SK-MEL-5 (cell line): ENCODE measurements around the gene AMOTL1. TPM values are rescaled to one million over a fixed set of nuclear protein-coding genes. Genes with fewer than 3 reads are reported as not detected.

Source experiments
- DNase-seq: peaks from one replicate; pipeline ENCODE4 v3.0.0-alpha.2; 2016; ENCODE audit warnings: low read depth, low spot score
- in situ Hi-C: cut with HindIII; loops from 2 replicates; pipeline ENCODE4 v1.10.0; 2016; ENCODE audit warnings: low sequenced_read_pairs, high pct_unique_total_duplicates, low pct_unique_long_range_greater_than_20kb
- total RNA-seq: library from RNA; depleted of rRNA; stranded (reverse); fragments of >200 nt; shearing (Covaris generic); gene quantifications from 2 replicates; pipeline ENCODE4 v1.2.3, GENCODE V29; 2014

Gene AMOTL1
- total RNA-seq, 1 experiment from 2014 or later: 12.0 TPM

DNA sequence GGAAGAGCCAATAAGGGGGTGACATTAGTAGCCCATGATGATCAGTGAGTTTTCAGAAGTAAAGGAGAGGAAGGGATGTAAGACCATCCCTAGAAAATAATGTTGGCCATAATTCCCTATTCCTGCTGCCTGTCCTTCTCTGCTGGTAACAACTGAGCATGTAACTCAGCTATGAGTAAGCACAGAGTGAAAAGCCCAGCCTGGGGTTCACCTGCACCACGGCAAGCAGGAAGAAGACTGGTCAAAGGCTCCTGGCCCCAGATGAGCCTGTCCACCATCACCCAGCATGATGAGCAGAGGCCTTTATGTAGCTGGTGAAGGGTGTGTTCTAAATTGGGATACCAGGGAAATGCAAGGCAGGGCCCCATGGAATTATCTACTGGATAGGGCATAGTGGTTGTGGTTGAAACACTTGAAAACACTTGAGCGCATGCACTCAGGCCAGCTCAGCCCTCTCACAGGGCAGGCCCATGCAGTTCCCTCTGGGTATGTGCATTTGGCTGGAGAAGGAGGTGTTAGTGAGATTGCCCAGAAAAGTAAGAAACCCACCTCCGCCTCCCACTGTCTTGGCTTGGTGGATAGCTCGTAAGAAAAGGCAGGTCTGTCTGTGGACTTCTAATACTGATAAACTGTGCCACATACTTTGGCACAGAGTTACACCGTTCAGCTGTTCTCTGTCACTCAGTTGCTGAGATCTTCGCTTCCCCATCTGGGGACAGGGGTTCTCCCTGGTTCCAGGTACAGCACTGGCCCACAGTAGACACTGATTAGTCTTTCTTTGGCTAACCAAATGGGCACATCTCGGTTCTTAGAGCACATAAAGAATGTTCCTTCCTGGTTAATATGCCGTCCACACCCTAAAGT is 86.8 kb downstream of the AMOTL1 start:
- in situ Hi-C loops: no loop called here
- no peak for DNase-seq

DNA sequence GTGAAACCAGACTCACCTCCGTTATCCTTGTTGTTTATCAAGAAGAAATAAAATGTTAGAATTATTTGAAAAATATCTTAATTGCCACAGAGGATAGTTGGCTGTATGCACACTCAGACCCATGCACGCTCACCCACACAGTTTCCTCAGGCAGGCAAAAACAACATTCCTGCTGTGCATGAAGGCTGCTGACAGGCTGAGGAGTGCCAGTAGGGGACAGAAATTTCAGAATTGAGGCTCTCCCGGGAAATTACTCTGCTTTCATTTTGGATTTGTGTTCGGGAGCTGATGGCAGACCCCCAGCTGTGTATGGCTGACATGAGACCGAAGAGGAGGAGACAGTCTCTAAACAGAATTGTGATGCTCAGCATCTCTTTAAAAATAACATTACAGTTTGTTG is 87.5 kb downstream of the AMOTL1 start:
- in situ Hi-C loops: no loop called here
- no peak for DNase-seq

DNA sequence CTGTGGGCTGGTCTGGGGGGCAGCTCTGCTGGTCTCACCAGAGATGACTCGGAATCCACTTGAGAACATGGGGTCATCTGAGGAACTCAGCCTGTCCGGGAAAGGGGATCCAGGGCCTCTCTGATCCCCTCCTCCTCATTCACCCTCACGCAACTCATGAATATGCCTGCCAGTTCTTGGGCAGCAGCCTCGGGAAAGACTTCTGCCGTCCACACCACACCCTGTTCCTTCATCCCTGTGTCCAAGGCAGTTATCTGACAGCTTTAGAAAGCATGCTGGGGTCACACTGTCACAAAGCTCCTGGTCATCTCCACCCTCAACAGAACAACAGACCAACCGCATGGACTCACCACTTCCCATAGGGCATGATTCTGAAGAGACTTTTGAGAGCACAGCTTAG is 88.3 kb downstream of the AMOTL1 start:
- DNase-seq: no peak
- in situ Hi-C loops: no loop called here

DNA sequence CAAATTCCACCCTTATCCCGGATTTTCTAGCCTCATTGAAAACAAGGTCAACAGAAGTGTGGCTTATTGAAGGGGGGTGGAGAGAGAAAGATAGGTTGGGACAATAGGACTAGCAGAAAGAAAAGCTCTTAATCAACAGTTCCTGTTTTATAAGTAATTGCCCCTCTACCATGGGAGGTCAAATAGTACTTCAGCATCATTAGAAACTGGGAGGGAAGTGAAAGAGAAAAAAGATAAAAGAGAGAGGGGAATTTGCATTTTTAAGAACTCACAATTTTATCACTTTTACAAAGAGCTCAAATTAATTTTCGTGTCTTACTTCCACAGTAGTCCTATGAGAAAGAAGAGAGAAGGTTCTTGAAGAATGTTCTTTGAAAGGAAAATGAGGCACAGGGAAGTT is 89.2 kb downstream of the AMOTL1 start:
- DNase-seq: no peak
- in situ Hi-C loops: no loop called here

DNA sequence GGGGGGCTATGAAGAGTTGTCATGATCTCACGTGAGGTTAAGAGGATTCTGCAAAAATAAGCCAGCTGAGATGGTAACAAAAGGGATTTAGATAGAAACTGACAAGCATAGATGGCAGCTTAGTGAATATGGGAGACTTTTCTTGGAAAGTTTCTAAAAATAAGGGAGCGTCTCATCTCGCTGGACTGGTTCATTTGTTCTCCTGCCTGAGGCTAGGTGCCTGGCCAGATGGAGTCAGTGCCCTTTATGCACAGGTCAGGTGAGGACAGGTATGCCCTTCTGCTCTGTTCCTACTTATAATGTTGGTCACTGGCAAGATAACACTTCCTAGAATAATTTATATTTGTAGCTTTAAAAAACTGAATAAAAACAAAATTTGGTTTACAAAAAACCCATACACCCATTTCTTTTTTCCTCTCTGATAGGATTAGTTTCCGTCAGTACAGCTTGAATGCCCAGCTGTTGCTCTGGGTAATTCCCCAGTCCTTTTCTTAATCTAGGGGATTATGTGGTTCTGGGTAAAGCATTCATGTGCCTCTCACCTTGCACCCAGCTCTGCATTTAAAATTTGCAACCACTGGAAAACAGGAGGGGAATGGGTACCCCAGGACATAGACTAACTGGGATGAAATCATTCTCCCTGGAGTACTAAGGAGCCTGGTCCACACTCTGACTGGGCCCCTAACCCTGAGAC is 90.0 kb downstream of the AMOTL1 start:
- in situ Hi-C loops: no loop called here
- DNase-seq: no peak

DNA sequence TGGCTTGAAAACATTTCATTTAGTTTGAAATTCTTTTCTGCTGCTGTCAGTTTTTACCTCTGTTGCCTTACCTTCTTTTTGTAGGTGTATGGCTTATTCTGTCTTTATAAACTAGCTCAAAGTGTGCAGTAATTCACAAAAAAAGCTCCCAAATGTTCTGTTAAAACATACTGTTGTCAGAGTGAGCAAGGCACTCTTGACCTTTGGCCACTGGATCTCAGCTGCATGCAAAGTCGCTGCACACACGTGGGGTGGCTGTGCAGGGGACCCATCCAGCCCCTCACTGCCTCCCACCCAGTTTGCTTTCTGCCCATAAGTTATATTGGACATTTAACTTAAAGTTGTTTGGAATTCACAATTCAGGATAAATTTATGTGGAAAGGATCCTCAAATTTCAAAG is 92.2 kb downstream of the AMOTL1 start:
- in situ Hi-C loops: no loop called here

DNA sequence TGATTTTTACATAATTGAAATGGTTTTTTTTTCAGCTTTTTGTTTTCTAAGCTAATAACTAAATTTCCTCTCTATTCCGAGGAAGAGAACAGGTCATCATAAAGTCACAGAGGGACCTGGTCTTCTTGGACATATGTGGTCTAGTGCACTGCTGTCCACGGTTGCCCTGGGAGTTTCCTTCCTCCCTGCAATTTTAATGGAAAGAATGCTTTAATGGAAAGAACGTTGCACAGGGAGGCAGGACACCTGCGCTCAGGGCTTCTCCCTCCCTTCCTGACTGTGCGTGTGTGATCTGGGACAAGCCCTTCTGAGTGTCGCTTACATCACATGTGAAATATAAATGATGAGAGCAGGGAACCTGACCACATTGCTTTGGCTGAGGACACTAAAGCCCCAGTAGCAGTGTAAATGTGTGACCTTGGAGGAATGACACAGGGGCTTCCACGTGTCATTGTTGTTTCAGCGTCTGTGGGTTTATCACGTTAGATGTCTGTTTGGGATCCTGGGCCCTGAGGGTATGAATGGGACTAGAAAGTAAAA is 93.2 kb downstream of the AMOTL1 start:
- DNase-seq: no peak
- in situ Hi-C loops: no loop called here

More for the DNA sequence above, 92.2 kb downstream of the AMOTL1 start:
- no peak for DNase-seq

DNA sequence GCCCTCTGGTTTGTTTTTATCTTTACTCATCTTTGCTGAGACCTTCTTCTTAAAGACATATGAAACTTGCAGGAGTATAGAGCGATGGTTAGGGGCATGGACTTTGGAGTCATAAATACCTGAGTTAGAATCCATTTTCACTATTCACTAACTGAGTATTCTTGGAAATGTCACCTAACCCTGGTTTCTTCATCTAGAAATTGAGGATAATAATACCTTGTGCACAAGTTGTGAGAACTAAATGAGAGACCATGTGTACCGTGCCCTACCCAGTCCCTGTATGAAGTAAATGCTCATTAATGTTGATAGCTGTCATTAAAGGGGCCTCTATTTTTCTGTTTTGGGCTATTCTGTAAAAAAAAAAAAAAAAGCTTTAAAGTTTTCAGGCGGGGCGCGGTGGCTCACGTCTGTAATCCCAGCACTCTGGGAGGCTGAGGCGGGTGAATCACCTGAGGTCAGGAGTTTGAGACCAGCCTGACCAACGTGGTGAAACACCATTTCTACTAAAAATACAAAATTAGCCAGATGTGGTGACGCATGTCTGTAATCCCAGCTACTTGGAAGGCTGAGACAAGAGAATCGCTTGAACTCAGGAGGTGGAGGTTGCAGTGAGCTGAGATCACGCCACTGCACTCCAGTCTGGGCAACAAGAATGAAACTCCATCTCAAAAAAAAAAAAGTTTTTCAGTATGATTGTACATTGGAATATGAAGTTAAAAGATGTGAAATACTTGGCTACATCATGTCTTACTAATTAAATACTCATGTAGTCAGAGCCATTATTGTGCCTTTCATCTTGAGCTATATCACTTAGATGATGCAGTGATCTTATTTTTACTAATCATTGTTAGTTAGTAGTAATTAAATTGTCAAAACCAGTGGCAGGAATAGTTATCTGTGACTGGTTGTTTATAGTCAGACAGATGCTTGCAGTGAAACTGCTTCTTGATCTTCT is 95.0 kb downstream of the AMOTL1 start:
- no peak for DNase-seq
- in situ Hi-C loops: no loop called here

DNA sequence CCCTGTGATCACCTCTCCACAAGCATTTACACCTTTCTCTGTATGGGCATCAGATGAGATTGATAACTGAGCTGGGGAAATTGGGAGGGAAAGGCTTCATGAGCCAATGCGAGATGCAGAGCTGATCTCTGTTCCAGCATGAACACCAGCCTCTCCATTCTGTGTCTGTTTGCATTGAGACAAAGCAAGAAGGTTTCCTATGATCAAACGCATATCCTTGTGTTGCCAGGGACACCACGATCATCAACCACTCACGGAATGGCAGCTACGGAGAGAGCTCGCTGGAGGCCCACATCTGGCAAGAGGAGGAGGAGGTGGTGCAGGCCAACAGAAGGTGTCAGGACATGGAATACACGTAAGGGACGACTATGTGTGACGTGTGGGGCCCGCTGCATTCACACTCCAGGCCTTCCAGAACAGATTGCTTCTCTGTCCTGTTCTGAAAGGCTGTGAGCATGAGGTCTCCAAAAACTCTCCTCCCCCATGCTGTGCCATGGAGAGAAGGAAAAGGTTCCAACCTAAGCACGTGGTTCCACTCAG is 96.4 kb downstream of the AMOTL1 start:
- in situ Hi-C loops: no loop called here

DNA sequence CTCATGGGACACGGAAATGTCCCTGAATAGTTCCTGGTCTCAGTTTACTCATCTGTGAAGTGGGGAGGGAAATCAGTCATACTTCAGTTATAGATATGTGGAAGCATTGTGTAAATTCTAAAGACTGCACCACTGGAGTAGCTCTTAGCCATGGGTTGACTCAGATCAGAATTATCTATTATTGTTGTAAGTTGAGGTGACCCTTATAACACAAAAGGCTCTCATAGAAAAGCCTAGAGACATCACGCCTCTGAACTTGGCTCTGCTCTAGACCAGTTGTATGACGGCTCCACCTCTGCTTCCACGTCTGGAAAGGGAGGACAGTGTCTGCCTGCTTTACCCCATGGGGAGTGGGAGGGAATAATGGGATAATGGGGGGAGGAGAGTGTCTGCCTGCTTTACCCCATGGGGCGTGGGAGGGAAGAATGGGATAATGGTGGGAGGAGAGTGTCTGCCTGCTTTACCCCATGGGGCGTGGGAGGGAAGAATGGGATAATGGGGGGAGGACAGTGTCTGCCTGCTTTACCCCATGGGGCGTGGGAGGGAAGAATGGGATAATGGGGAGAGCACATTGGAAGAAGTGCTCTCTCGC is 98.2 kb downstream of the AMOTL1 start:
- DNase-seq: no peak
- in situ Hi-C loops: no loop called here

More for the DNA sequence above, 96.4 kb downstream of the AMOTL1 start:
- no peak for DNase-seq

DNA sequence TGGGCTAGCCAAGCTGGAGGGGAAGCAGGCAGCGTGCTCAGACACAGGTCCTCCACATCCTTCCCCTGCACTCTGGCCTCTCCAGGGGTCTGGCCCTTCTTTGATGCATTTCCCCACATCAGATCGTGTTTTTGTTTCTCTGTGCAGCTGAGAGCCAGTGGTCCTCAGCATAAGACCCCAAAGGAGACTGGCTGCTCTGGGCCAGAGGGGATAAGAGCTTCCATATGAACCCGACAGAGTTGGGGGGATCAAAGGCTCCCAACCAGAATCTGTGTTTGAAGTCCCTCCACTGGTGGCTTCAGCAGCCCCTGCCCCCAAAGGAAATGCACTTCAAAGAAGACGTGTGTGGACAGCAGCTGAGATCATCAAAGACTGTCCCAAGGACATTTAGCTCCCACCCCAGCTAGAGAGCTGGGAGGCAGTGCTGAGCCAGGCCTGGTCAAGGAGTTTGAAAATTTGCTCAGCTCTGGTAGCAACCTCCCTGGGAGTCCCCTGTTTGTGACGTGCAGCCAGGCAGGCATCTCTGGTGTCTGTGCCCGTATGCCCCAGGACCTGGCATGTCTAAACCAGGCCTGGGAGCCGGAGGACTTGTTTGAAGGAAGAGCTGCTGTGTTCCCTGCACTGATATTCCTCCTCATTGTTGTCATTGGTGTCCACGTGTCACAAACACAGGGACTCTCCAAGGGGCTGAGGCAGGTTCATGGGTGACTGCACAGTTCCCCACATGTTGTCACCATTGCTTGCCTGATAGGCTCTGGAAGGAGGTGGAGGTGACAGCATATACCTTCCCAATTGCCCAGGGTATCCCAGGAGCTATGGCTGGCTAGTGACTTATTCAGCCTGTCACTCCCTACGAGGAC is 99.0 kb downstream of the AMOTL1 start:
- in situ Hi-C loops: no loop called here

DNA sequence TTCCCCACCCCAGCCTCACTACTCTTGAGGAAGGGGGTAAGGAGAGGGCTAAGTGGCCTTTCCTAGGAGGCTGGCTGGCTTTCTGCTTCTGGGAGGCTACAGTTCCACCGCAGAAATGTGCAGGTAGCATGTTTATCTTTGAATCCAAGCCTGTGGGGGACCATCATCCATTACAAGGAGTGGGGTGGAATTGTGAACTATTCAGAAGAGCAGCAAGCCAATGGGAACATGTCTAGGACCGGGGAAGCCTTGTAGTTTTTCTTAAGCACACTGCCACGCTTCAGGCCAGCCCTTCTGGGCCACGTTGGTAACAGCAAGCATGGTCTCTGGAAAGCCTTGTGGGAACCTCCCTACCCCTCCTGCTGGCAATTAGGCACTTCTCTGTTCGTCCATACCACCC is 100.3 kb downstream of the AMOTL1 start:
- DNase-seq: no peak
- in situ Hi-C loops: no loop called here

More for the DNA sequence above, 99.0 kb downstream of the AMOTL1 start:
- DNase-seq: no peak

DNA sequence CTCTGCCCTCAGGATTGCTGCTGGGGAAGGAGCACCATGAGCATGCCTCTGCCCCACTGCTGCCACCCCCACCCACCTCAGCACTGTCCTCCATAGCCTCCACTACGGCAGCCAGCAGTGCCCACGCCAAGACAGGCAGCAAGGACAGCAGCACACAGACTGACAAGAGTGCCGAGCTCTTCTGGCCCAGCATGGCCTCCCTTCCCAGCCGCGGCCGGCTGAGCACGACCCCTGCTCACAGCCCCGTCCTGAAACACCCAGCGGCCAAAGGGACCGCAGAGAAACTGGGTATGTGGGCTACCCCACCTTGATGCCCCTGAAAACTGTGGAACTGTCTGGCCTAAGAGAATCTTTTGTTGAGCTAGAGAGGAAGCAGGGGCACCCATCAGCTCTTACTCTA is 101.0 kb downstream of the AMOTL1 start:
- in situ Hi-C loops: no loop called here
- no peak for DNase-seq

DNA sequence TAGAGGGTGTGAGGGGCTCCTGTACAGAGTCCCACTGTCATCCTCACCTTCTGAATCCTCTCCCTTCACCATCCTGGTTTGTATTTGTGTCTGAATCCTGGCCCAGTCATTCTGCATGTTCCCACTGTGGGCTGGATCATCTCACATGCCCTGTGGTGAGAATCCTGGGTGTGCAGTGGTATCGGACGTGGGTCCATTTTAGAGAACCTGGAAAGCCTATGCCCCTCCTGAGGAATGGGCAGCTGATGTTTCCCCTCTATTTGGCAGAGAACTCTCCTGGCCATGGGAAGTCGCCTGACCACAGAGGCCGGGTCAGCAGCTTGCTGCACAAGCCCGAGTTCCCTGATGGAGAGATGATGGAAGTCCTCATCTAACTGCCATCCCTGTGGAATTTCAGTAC is 102.3 kb downstream of the AMOTL1 start:
- in situ Hi-C loops: no loop called here
- DNase-seq: no peak

DNA sequence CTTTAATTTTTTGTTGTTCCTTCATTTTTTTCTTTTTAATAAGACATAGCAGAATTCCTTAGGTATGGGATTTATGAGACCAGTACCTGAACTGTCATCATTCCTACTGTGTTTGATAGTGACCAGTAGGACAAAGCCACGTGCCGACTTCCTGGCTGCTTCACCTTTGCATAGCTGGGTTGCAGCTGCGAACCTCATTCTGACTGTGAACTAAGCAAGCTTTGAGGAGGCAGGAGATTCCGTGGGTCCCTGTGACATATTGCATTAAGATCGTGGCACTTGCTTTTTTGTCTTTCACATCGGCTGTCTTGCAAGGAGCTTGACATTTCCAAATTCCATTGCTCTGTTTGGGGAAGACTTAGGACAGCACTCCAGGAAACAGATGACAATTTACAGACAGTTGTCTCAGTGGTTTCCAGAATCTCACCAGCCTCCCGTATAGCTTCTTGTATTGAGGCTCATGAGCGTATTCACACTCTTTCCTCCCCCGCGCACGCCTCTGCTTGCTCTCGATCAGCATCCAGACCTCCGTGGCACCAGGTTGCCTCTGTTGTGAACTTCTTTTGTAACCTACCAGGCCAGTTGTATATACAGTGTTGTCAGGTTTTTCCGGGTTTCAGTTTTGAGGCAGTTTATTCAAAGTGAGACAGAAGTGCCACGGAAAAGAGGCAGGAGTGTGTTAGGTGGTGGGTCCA is 103.5 kb downstream of the AMOTL1 start:
- DNase-seq: no peak
- in situ Hi-C loops: no loop called here
